A673 (cell line): ENCODE measurements around the gene CYP2A13.

Source experiments
- CTCF ChIP-seq: fragments of 300-800, 200-600 bp; sonication (generic); conservative IDR thresholded peaks from 2 replicates; pipeline ENCODE4 v1.5.1; 2017; ENCODE audit warnings: low read depth, mild to moderate bottlenecking, antibody characterized with exemption, low read length, moderate library complexity, mixed read lengths
- EZH2 ChIP-seq: fragments of 200-600 bp; sonication (generic); IDR thresholded peaks from 2 replicates; pipeline ENCODE4 v1.6.1; 2017; ENCODE audit warnings: borderline replicate concordance, low read depth, mild to moderate bottlenecking, mixed read lengths, antibody characterized with exemption, low read length; ENCODE audit not compliant: poor library complexity, severe bottlenecking

- no peak for TF ChIP-seq EZH2
- no peak for TF ChIP-seq CTCF
Observed at GRCh38 chr19:41116261-41116660, 28.0 kb downstream of the CYP2A13 start.
